HepG2 (cell line): ENCODE data around the gene ALPK3. TPM values are rescaled to one million over a fixed set of nuclear protein-coding genes. Genes with fewer than 3 reads are reported as not detected.

ENCODE experiments used
- BORCS8-MEF2B ChIP-seq: sonication (generic); formaldehyde crosslinking; IDR thresholded peaks from 2 replicates; pipeline ENCODE4 v1.8.0; 2022; ENCODE audit warnings: mild to moderate bottlenecking, missing genetic modification reagents
- FLYWCH1 ChIP-seq: sonication (generic); formaldehyde crosslinking; IDR thresholded peaks from 2 replicates; pipeline ENCODE4 v1.8.1; 2023; ENCODE audit warnings: mild to moderate bottlenecking, missing genetic modification reagents
- FOXO1 ChIP-seq: sonication (generic); formaldehyde crosslinking; IDR thresholded peaks from 2 replicates; pipeline ENCODE4 v1.4.0; 2020; ENCODE audit warnings: missing genetic modification reagents
- GATAD2A ChIP-seq: IDR thresholded peaks from 2 replicates; pipeline ENCODE4 v1.6.1; 2016
- HNRNPUL1 ChIP-seq: fragments of 200-400 bp; formaldehyde crosslinking; IDR thresholded peaks from 2 replicates; pipeline ENCODE4 v1.6.1; 2017; ENCODE audit warnings: low read depth, mild to moderate bottlenecking, low read length, moderate library complexity
- HOXA3 ChIP-seq: sonication (generic); formaldehyde crosslinking; IDR thresholded peaks from 2 replicates; pipeline ENCODE4 v1.5.0; 2020; ENCODE audit warnings: missing genetic modification reagents
- KDM1A ChIP-seq: IDR thresholded peaks from 2 replicates; pipeline ENCODE4 v1.6.1; 2016; ENCODE audit warnings: missing compliant biosample characterization
- KDM5A ChIP-seq: fragments of 200-600 bp; sonication (generic); IDR thresholded peaks from 2 replicates; pipeline ENCODE4 v1.7.0; 2018; ENCODE audit warnings: antibody characterized with exemption, mild to moderate bottlenecking, low read length, borderline replicate concordance
- TCF7 ChIP-seq: sonication (generic); IDR thresholded peaks from 2 replicates; pipeline ENCODE4 v1.6.1; 2016; ENCODE audit warnings: antibody characterized with exemption, low read depth
- XBP1 ChIP-seq: sonication (generic); formaldehyde crosslinking; IDR thresholded peaks from 2 replicates; pipeline ENCODE4 v1.5.0; 2020; ENCODE audit warnings: missing genetic modification reagents
- ZBTB20 ChIP-seq: sonication (generic); formaldehyde crosslinking; IDR thresholded peaks from 2 replicates; pipeline ENCODE4 v1.8.1; 2023; ENCODE audit warnings: missing genetic modification reagents, low read depth, mild to moderate bottlenecking, borderline replicate concordance
- ZC3H4 ChIP-seq: sonication (generic); formaldehyde crosslinking; IDR thresholded peaks from 2 replicates; pipeline ENCODE4 v1.4.0; 2020; ENCODE audit warnings: missing genetic modification reagents, borderline replicate concordance
- ZNF333 ChIP-seq: sonication (generic); formaldehyde crosslinking; IDR thresholded peaks from 2 replicates; pipeline ENCODE4 v1.4.0; 2020; ENCODE audit warnings: mild to moderate bottlenecking, missing genetic modification reagents, borderline replicate concordance
- ZNF790 ChIP-seq: sonication (generic); formaldehyde crosslinking; IDR thresholded peaks from 2 replicates; pipeline ENCODE4 v1.8.0; 2022; ENCODE audit warnings: missing genetic modification reagents, mild to moderate bottlenecking, borderline replicate concordance
- ZNF83 ChIP-seq: sonication (generic); formaldehyde crosslinking; IDR thresholded peaks from 2 replicates; pipeline ENCODE4 v1.4.0; 2020; ENCODE audit warnings: missing genetic modification reagents, mild to moderate bottlenecking, borderline replicate concordance
- ZNF879 ChIP-seq: sonication (generic); formaldehyde crosslinking; IDR thresholded peaks from 2 replicates; pipeline ENCODE4 v1.8.1; 2023; ENCODE audit warnings: missing genetic modification reagents
- ZSCAN21 ChIP-seq: sonication (generic); formaldehyde crosslinking; IDR thresholded peaks from 2 replicates; pipeline ENCODE4 v1.8.0; 2022; ENCODE audit warnings: mild to moderate bottlenecking, missing genetic modification reagents, moderate library complexity, borderline replicate concordance
- polyA plus RNA-seq, 8 experiments: library from polyadenylated mRNA; depleted of rRNA in 3 of 8; stranded (reverse) in 7 of 8; unstranded in 1 of 8; fragments of >200 nt; fragmentation: Illumina TruSeq in 4 of 8; extraction: Trizol in 4 of 8; gene quantifications; 2 replicates each; pipeline versions ENCODE4 v1.2.1 to v1.2.3, GENCODE V29; 2011 to 2016; ENCODE audit warnings: low read depth in 4 of 8, missing spikeins in 1 of 8, mixed read lengths in 1 of 8; ENCODE audit not compliant: insufficient read depth in 1 of 8
- total RNA-seq, 5 experiments: library from RNA; depleted of rRNA; stranded (reverse); fragments of >200 nt; fragmentation: Illumina TruSeq; extraction: Trizol; gene quantifications; 2 replicates each; pipeline ENCODE4 v1.2.3, GENCODE V29; 2016; ENCODE audit warnings: low read depth in 1 of 5
- TF ChIP-seq, protein P1 (sequence below): IDR thresholded peaks from 2 replicates; pipeline ENCODE4 v1.6.1; 2018; ENCODE audit warnings: missing genetic modification reagents
- TF ChIP-seq, protein P2 (sequence below): sonication (generic); formaldehyde crosslinking; IDR thresholded peaks from 2 replicates; pipeline ENCODE4 v1.5.0; 2020; ENCODE audit warnings: mild to moderate bottlenecking, missing genetic modification reagents
- TF ChIP-seq, protein P3 (sequence below): sonication (generic); formaldehyde crosslinking; IDR thresholded peaks from 2 replicates; pipeline ENCODE4 v1.5.1; 2020; ENCODE audit warnings: missing genetic modification reagents, mild to moderate bottlenecking, borderline replicate concordance
- TF ChIP-seq, protein P4 (sequence below): sonication (generic); formaldehyde crosslinking; IDR thresholded peaks from 2 replicates; pipeline ENCODE4 v1.4.0; 2020; ENCODE audit warnings: missing genetic modification reagents, mild to moderate bottlenecking, borderline replicate concordance
- TF ChIP-seq, protein P5 (sequence below): sonication (generic); formaldehyde crosslinking; IDR thresholded peaks from 2 replicates; pipeline ENCODE4 v1.8.1; 2023; ENCODE audit warnings: mild to moderate bottlenecking, missing genetic modification reagents, borderline replicate concordance

ALPK3 gene
- total and polyA plus RNA-seq, 2 of the 13 experiments (the other 11 are each of a cell fraction or from before 2014, with no cell fraction given), result 0.04 to 0.42 TPM

DNA sequence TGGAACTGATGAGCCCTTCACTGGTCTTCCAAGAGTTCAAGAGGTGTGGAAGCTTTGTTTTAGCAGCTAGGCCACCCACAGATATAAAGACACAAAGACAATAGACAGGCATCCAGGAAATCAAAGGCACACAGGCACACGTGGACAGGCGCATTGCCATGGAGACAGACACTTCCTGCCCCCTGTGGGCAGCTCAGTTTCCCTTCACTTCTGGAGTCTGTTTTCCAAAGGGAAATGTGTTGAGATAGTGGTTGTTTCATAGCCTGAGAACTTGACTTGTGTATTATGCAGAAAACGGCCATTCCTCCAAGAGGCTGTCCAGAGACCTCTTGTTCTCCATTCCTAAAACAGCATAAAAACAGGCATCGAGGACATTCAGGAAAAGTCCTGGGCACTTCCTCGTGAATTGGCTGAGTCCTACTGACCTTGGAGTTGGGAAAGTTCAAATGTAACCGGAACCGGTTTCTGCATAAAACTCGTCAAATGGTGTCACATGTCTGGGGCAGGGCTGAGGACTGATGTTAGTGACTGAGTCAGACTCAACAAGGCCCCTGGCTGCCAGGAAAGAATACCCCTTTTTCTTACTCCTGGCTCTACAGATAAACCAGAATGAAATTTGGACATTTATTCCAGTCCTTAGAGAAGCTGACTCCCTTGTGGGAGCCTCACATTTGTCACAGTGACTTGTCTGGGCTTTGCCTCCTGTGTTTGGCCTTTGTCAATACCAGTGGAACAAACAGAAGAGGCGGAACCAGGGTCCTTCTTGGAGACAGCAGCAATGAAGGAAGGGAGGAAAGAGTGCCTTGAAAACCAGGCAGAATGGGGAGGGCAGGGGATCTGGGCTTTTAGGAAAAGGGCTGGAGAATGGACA lies 1.3 kb downstream of the ALPK3 start (continued):
- no peak for TF ChIP-seq KDM5A
- TF ChIP-seq, protein P1, sequence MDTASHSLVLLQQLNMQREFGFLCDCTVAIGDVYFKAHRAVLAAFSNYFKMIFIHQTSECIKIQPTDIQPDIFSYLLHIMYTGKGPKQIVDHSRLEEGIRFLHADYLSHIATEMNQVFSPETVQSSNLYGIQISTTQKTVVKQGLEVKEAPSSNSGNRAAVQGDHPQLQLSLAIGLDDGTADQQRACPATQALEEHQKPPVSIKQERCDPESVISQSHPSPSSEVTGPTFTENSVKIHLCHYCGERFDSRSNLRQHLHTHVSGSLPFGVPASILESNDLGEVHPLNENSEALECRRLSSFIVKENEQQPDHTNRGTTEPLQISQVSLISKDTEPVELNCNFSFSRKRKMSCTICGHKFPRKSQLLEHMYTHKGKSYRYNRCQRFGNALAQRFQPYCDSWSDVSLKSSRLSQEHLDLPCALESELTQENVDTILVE (CRISPR knock-in tag), result no peak
- TF ChIP-seq FOXO1 (CRISPR knock-in tag), result no peak
- TF ChIP-seq, protein P2, sequence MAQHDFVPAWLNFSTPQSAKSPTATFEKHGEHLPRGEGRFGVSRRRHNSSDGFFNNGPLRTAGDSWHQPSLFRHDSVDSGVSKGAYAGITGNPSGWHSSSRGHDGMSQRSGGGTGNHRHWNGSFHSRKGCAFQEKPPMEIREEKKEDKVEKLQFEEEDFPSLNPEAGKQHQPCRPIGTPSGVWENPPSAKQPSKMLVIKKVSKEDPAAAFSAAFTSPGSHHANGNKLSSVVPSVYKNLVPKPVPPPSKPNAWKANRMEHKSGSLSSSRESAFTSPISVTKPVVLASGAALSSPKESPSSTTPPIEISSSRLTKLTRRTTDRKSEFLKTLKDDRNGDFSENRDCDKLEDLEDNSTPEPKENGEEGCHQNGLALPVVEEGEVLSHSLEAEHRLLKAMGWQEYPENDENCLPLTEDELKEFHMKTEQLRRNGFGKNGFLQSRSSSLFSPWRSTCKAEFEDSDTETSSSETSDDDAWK (CRISPR knock-in tag), result no peak
- TF ChIP-seq, protein P3, sequence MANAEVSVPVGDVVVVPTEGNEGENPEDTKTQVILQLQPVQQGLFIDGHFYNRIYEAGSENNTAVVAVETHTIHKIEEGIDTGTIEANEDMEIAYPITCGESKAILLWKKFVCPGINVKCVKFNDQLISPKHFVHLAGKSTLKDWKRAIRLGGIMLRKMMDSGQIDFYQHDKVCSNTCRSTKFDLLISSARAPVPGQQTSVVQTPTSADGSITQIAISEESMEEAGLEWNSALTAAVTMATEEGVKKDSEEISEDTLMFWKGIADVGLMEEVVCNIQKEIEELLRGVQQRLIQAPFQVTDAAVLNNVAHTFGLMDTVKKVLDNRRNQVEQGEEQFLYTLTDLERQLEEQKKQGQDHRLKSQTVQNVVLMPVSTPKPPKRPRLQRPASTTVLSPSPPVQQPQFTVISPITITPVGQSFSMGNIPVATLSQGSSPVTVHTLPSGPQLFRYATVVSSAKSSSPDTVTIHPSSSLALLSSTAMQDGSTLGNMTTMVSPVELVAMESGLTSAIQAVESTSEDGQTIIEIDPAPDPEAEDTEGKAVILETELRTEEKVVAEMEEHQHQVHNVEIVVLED, result no peak
- TF ChIP-seq ZNF83, result no peak
- no peak for TF ChIP-seq ZBTB20 (CRISPR knock-in tag)
- no peak for TF ChIP-seq GATAD2A (CRISPR knock-in tag)
- TF ChIP-seq ZSCAN21 (CRISPR knock-in tag), result no peak
- TF ChIP-seq ZC3H4 (CRISPR knock-in tag), result no peak
- no peak for TF ChIP-seq HNRNPUL1
- TF ChIP-seq ZNF879, result no peak
- TF ChIP-seq, protein P4, sequence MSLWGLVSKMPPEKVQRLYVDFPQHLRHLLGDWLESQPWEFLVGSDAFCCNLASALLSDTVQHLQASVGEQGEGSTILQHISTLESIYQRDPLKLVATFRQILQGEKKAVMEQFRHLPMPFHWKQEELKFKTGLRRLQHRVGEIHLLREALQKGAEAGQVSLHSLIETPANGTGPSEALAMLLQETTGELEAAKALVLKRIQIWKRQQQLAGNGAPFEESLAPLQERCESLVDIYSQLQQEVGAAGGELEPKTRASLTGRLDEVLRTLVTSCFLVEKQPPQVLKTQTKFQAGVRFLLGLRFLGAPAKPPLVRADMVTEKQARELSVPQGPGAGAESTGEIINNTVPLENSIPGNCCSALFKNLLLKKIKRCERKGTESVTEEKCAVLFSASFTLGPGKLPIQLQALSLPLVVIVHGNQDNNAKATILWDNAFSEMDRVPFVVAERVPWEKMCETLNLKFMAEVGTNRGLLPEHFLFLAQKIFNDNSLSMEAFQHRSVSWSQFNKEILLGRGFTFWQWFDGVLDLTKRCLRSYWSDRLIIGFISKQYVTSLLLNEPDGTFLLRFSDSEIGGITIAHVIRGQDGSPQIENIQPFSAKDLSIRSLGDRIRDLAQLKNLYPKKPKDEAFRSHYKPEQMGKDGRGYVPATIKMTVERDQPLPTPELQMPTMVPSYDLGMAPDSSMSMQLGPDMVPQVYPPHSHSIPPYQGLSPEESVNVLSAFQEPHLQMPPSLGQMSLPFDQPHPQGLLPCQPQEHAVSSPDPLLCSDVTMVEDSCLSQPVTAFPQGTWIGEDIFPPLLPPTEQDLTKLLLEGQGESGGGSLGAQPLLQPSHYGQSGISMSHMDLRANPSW, result no peak
- no peak for TF ChIP-seq ZNF790 (CRISPR knock-in tag)
- no peak for TF ChIP-seq ZNF333
- TF ChIP-seq KDM1A (CRISPR knock-in tag), result no peak
- no peak for TF ChIP-seq FLYWCH1
- no peak for TF ChIP-seq BORCS8-MEF2B (CRISPR knock-in tag)
- TF ChIP-seq, protein P5, sequence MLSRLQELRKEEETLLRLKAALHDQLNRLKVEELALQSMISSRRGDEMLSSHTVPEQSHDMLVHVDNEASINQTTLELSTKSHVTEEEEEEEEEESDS (CRISPR knock-in tag), result no peak
- TF ChIP-seq TCF7, result no peak
- no peak for TF ChIP-seq HOXA3 (CRISPR knock-in tag)
- no peak for TF ChIP-seq XBP1 (CRISPR knock-in tag)
